ENCODE results near the gene SEC24C. TPM values are rescaled to one million over a fixed set of nuclear protein-coding genes. Genes with fewer than 3 reads are reported as not detected.

The SEC24C gene
- total and polyA plus RNA-seq, 2 of the 13 experiments (the other 11 are each of a cell fraction or from before 2014, with no cell fraction given) = 63.1 to 66.4 TPM

DNA sequence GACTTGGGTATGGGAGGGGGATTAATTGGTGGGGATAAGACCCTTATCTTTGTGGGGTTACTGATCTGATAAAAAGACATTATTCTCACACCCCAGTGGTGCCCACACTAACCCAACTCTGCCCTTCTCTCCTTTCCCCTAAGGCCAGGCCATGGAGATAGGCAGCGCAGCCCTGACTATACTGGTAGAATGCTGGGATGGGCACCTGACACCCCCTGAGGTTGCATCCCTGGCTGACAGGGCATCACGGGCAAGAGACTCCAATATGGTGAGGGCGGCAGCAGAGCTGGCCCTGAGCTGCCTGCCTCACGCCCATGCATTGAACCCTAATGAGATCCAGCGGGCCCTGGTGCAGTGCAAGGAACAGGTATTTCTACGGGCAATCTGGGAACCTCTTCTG is 53.9 kb downstream of the SEC24C start:
- H2AFZ ChIP-seq (ENCODE audit: low read length) = no peak overlapping the region
- ATAC-seq (no peak), DNase-seq (ENCODE audit: low spot score) (no peak), FAIRE-seq (no peak)
- no peak overlapping the region for H3K9ac ChIP-seq (ENCODE audit: insufficient read depth, low read depth, low read length)
- no peaks in the 10 kb centered on the region for H3K9me3 ChIP-seq (ENCODE audit: low read length)
- BruUV-seq (replicated peaks) = no TSS peak
- peaks cover 31 to 80% of the 10 kb centered on the region in 2 experiments for H3K36me3 ChIP-seq (replicated peaks in 1 of 2; ENCODE audit: control insufficient read depth in 1 of 2, insufficient read depth in 2 of 2, low read length in 2 of 2)
- ChIA-PET CTCF (ENCODE audit: low intra/inter-chr PET ratio, low total read pairs) (no interaction called here), POLR2A (interaction anchor here (0.7 to 1.1 kb wide), 2 partner anchors 10 to 42 kb away, joined by 3 read pairs; no protein-coding TSS in a partner anchor)
- TF ChIP-seq IRX3 (CRISPR knock-in tag; IDR thresholded peaks at IDR 0.05; ENCODE audit: borderline replicate concordance, low read depth) (no peak), POLR2A (IDR thresholded peaks at IDR 0.05; ENCODE audit: insufficient read depth in 1 of 2, low read depth in 2 of 2, low read length in 2 of 2) (peak in 1 of 2 experiments; percentile 37; a peak in 1 of 4 replicates)
- no peak overlapping the region for H3K4me3 ChIP-seq (replicated peaks in 1 of 3; ENCODE audit: insufficient read depth in 1 of 3, low read depth in 2 of 3, low read length in 3 of 3)
- H3K27me3 ChIP-seq (ENCODE audit: control insufficient read depth in 1 of 2, insufficient read depth in 2 of 2, low read length in 2 of 2) = no peaks in the 10 kb centered on the region
- 100% methylated on average over 2 of the region's 6 CpGs for WGBS (ENCODE audit: low lambda C conversion rate)
- H3K79me2 ChIP-seq (ENCODE audit: insufficient read depth, low read length) = no peaks in the 10 kb centered on the region
- no peak overlapping the region for H3K4me2 ChIP-seq (ENCODE audit: low read depth, low read length)
- in situ Hi-C loops (cut with HindIII; ENCODE audit: extremely low pct_ligation_motif_present, low pct_unique_long_range_greater_than_20kb) = no loop called here
- no peaks in the 10 kb centered on the region; the same call in 1 of the 2 replicates for H4K20me1 ChIP-seq (ENCODE audit: insufficient read depth, low read length)
- H3K4me1 ChIP-seq (ENCODE audit: insufficient read depth, low read length) = no peaks in the 10 kb centered on the region
- H3K27ac ChIP-seq (ENCODE audit: extremely low read length, insufficient read depth, low read length) = no peak overlapping the region
- intact Hi-C loops (cut with micrococcal nuclease; ENCODE audit: unreplicated experiment) = no loop called here

DNA sequence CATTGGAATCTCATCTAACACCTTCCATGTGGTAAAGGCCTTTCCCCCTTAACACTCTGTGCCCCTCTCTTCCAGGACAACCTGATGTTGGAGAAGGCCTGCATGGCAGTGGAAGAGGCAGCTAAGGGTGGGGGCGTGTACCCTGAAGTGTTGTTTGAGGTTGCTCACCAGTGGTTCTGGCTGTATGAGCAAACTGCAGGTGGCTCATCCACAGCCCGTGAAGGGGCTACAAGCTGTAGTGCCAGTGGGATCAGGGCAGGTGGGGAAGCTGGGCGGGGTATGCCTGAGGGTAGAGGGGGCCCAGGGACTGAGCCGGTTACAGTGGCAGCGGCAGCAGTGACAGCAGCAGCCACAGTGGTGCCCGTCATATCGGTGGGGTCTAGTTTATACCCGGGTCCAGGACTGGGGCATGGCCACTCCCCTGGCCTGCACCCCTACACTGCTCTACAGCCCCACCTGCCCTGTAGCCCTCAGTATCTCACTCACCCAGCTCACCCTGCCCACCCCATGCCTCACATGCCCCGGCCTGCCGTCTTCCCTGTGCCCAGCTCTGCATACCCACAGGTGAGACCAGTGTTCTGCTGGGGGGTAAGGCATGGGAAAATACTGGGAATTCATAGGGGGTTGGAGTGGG is 54.9 kb downstream of the SEC24C start:
- H3K4me3 ChIP-seq (replicated peaks in 1 of 3; ENCODE audit: insufficient read depth in 1 of 3, low read depth in 2 of 3, low read length in 3 of 3) = no peak overlapping the region
- intact Hi-C loops (cut with micrococcal nuclease; ENCODE audit: unreplicated experiment) = no loop called here
- no TSS peak for BruUV-seq (replicated peaks)
- H2AFZ ChIP-seq (ENCODE audit: low read length) = no peak overlapping the region
- no peaks in the 10 kb centered on the region for H3K9me3 ChIP-seq (ENCODE audit: low read length)
- CTCF ChIA-PET (ENCODE audit: low intra/inter-chr PET ratio, low total read pairs) = no interaction called here
- no peak overlapping the region for H3K9ac ChIP-seq (ENCODE audit: insufficient read depth, low read depth, low read length)
- TF ChIP-seq RBFOX2 (IDR thresholded peaks at IDR 0.05; ENCODE audit: low read depth, low read length) (peak; percentile 36; the same call in 1 of the 2 replicates), THAP11 (CRISPR knock-in tag; IDR thresholded peaks at IDR 0.05) (no peak), AGO2 (optimal IDR thresholded peaks at IDR 0.05; ENCODE audit: low read depth, low read length) (peak; percentile 90), POLR2AphosphoS5 (IDR thresholded peaks at IDR 0.05; ENCODE audit: low read depth, low read length) (0 out of 2 replicates have a peak, but pooled peaks have one; percentile 22), POLR2G (IDR thresholded peaks at IDR 0.05; ENCODE audit: low read depth, low read length) (peak; percentile 26; the same call in 1 of the 2 replicates), GTF2F1 (IDR thresholded peaks at IDR 0.05; ENCODE audit: low read length) (no peak)
- WGBS (ENCODE audit: low lambda C conversion rate) = 91% methylated on average over 8 of the region's 10 CpGs
- H3K36me3 ChIP-seq (replicated peaks in 1 of 2; ENCODE audit: control insufficient read depth in 1 of 2, insufficient read depth in 2 of 2, low read length in 2 of 2) = peaks cover 32 to 81% of the 10 kb centered on the region in 2 experiments
- H3K4me2 ChIP-seq (ENCODE audit: low read depth, low read length) = no peak overlapping the region
- H4K20me1 ChIP-seq (ENCODE audit: insufficient read depth, low read length) = no peaks in the 10 kb centered on the region; the same call in 1 of the 2 replicates
- FAIRE-seq (no peak), ATAC-seq (peak; percentile 17), DNase-seq (ENCODE audit: low spot score) (no peak)
- H3K4me1 ChIP-seq (ENCODE audit: insufficient read depth, low read length) = no peaks in the 10 kb centered on the region
- no peaks in the 10 kb centered on the region for H3K27me3 ChIP-seq (ENCODE audit: control insufficient read depth in 1 of 2, insufficient read depth in 2 of 2, low read length in 2 of 2)
- H3K27ac ChIP-seq (ENCODE audit: extremely low read length, insufficient read depth, low read length) = no peak overlapping the region
- in situ Hi-C loops (cut with HindIII; ENCODE audit: extremely low pct_ligation_motif_present, low pct_unique_long_range_greater_than_20kb) = no loop called here
- POLR2A ChIA-PET = interaction anchor here (0.7 to 1.7 kb wide), 3 partner anchors 11 to 41 kb away, joined by 3 to 5 read pairs (median 3); no protein-coding TSS in a partner anchor
- no peaks in the 10 kb centered on the region for H3K79me2 ChIP-seq (ENCODE audit: insufficient read depth, low read length)

Measured in HepG2 (cell line).